Endodermal cell (in vitro differentiated cells): ENCODE data around the gene NPHS1. TPM values are rescaled to one million over a fixed set of nuclear protein-coding genes. Genes with fewer than 3 reads are reported as not detected.

ENCODE experiments used
- DNase-seq: peaks from one replicate; pipeline ENCODE4 v3.0.0-alpha.2; 2017
- H3K27ac ChIP-seq: 2 replicates; pipeline ENCODE4 v1.5.1; 2013; ENCODE audit warnings: mild to moderate bottlenecking, low read depth, low read length, moderate library complexity
- H3K27me3 ChIP-seq: 2 replicates; pipeline ENCODE4 v1.6.1; 2013; ENCODE audit warnings: mild to moderate bottlenecking, low read length, moderate library complexity; ENCODE audit not compliant: insufficient read depth, control insufficient read depth, poor library complexity, severe bottlenecking
- H3K36me3 ChIP-seq: 2 replicates; pipeline ENCODE4 v1.7.0; 2013; ENCODE audit warnings: mild to moderate bottlenecking, low read length, moderate library complexity; ENCODE audit not compliant: control insufficient read depth, insufficient read depth
- H3K4me1 ChIP-seq: one replicate; pipeline ENCODE4 v1.7.0; 2013; ENCODE audit warnings: low read length; ENCODE audit not compliant: control insufficient read depth, insufficient read depth
- H3K4me3 ChIP-seq: 2 replicates; pipeline ENCODE4 v1.5.1; 2013; ENCODE audit warnings: mild to moderate bottlenecking, low read length, moderate library complexity
- H3K9ac ChIP-seq: 2 replicates; pipeline ENCODE4 v1.6.1; 2013; ENCODE audit warnings: mild to moderate bottlenecking, low read length, moderate library complexity; ENCODE audit not compliant: poor library complexity, severe bottlenecking; ENCODE audit errors: extremely low read depth
- H3K9me3 ChIP-seq: 2 replicates; pipeline ENCODE4 v1.6.1; 2013; ENCODE audit warnings: mild to moderate bottlenecking, low read length, moderate library complexity; ENCODE audit not compliant: control insufficient read depth
- H3K27ac Mint-ChIP-seq: 2 replicates; pipeline ENCODE4 v1.8.0; 2020; ENCODE audit warnings: mixed read lengths
- H3K27me3 Mint-ChIP-seq: 2 replicates; pipeline ENCODE4 v1.8.0; 2021; ENCODE audit warnings: mild to moderate bottlenecking, mixed read lengths; ENCODE audit not compliant: insufficient read depth
- H3K36me3 Mint-ChIP-seq: 2 replicates; pipeline ENCODE4 v1.8.0; 2020; ENCODE audit warnings: low read depth, mixed read lengths
- H3K4me1 Mint-ChIP-seq: 2 replicates; pipeline ENCODE4 v1.8.0; 2020; ENCODE audit warnings: mixed read lengths
- H3K4me3 Mint-ChIP-seq: 2 replicates; pipeline ENCODE4 v1.8.0; 2020; ENCODE audit warnings: mild to moderate bottlenecking, moderate library complexity, mixed read lengths
- H3K9me3 Mint-ChIP-seq: 2 replicates; pipeline ENCODE4 v1.8.0; 2020; ENCODE audit warnings: mild to moderate bottlenecking, mixed read lengths
- WGBS, 2 experiments: methylation state at CpG; one replicate each; pipeline versions ENCODE4 v1.1.5 to v1.1.7; 2013; ENCODE audit warnings: missing lambda C conversion rate in 2 of 2, mixed read lengths in 1 of 2; ENCODE audit not compliant: insufficient coverage in 1 of 2, insufficient read length in 1 of 2; 5-methylcytosine and 5-hydroxymethylcytosine counted together
- total RNA-seq, 2 donors: library from RNA; stranded (reverse); fragmentation: NEBNext Ultra II Directional in 1 of 2; extraction: Animal tissue kit (Norgen Biotek cat#: 25700) in 1 of 2; gene quantifications; 2 replicates in 1 of 2; 3 replicates in 1 of 2; pipeline ENCODE4 v1.2.1, GENCODE V29; 2021
- TF ChIP-seq, protein P1 (sequence below): fragments of 200-600 bp; sonication (generic); conservative IDR thresholded peaks from 2 replicates; pipeline ENCODE4 v1.5.0; 2021; ENCODE audit warnings: antibody characterized with exemption, mild to moderate bottlenecking

NPHS1 gene
- total RNA-seq, 2 donors from 2014 or later = 0.24 to 0.80 TPM

DNA sequence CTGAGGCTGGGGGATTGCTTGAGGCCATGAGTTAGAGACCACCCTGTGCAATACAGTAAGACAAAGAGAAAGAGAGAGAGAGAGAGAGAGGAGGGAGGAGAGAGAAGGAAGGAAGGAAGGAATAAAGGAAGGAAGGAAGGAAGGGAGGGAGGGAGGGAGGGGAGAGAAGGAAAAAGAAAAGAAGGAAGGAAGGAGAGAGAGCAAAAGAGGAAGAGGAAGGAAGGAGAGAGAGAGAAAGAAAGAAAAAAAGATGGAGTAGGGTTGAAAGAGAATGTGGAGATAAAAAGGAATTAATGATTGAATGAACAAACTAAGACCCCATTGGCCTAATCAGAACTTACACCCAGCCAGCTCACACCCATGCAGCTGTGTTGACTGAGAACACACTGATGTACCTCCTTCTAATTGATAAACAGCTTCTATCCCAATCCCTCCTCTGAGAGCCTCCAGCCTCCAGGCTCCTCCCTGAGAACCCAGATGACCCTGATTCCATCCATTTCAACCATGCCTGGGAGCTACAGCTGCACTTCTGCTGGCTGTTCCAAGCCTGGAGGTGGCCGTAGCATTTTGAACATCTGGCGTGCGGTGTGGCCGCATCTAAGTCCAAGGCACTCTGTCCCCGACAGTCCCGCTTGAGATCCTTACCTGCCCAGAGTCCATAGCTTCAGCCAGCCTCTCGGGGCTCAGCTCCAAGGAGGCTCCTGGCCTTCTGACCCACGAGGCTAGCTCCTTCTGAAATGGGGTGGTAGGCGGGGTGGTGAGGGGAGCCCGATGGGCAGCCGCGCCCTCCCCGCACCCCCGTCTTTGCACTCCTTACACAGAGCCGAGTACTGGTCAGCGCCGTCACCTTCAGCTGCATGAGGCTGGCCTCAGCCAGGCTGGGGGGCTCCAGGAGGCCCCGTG, 40.7 kb downstream of the NPHS1 start:
- H3K4me3 ChIP-seq = no peak overlapping the region
- no peaks in the 10 kb centered on the region for H3K27me3 ChIP-seq
- H3K27ac ChIP-seq = no peak overlapping the region
- H3K4me1 Mint-ChIP-seq = peaks cover 4% of the 10 kb centered on the region
- WGBS, 2 experiments = 77 to 89% methylated on average over 9 to 18 of the region's 18 CpGs
- no peaks in the 10 kb centered on the region for H3K36me3 Mint-ChIP-seq
- H3K9me3 Mint-ChIP-seq = no peaks in the 10 kb centered on the region
- no peak for DNase-seq
- TF ChIP-seq, protein P1, sequence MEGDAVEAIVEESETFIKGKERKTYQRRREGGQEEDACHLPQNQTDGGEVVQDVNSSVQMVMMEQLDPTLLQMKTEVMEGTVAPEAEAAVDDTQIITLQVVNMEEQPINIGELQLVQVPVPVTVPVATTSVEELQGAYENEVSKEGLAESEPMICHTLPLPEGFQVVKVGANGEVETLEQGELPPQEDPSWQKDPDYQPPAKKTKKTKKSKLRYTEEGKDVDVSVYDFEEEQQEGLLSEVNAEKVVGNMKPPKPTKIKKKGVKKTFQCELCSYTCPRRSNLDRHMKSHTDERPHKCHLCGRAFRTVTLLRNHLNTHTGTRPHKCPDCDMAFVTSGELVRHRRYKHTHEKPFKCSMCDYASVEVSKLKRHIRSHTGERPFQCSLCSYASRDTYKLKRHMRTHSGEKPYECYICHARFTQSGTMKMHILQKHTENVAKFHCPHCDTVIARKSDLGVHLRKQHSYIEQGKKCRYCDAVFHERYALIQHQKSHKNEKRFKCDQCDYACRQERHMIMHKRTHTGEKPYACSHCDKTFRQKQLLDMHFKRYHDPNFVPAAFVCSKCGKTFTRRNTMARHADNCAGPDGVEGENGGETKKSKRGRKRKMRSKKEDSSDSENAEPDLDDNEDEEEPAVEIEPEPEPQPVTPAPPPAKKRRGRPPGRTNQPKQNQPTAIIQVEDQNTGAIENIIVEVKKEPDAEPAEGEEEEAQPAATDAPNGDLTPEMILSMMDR = no peak
- H3K4me1 ChIP-seq = no peaks in the 10 kb centered on the region
- H3K4me3 Mint-ChIP-seq = no peak overlapping the region
- H3K27me3 Mint-ChIP-seq = peaks cover 5% of the 10 kb centered on the region
- no peaks in the 10 kb centered on the region for H3K36me3 ChIP-seq
- H3K27ac Mint-ChIP-seq = no peak overlapping the region
- no peaks in the 10 kb centered on the region for H3K9me3 ChIP-seq
- no peak overlapping the region for H3K9ac ChIP-seq

DNA sequence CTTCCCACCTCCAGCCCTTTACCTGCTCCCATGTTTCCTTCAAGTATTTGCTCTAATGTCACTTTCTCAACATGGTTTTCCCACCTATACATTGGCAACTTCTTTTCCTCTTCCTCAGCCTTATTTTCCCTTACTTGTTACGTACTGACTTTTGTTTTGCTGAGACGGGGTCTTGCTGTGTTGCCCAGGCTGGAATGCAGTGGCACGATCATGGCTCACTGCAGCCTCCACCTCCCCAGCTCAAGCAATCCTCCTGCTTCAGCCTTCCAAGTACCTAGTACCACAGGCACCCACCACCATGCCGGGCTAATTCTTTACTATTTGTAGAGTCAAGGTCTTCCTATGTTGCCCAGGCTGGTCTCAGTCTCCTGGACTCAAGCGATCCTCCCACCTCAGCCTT, 44.7 kb downstream of the NPHS1 start:
- peaks cover 3% of the 10 kb centered on the region for H3K4me1 Mint-ChIP-seq
- H3K27me3 Mint-ChIP-seq = peaks cover 8% of the 10 kb centered on the region
- Histone ChIP-seq H3K9ac (no peak overlapping the region), H3K4me1 (no peaks in the 10 kb centered on the region), H3K27ac (no peak overlapping the region), H3K27me3 (no peaks in the 10 kb centered on the region), H3K4me3 (no peak overlapping the region), H3K36me3 (no peaks in the 10 kb centered on the region), H3K9me3 (no peaks in the 10 kb centered on the region)
- H3K9me3 Mint-ChIP-seq = no peaks in the 10 kb centered on the region
- DNase-seq = no peak
- TF ChIP-seq, protein P1 = no peak
- no peak overlapping the region for H3K4me3 Mint-ChIP-seq
- 89 to 91% methylated on average over 5 of the region's 5 CpGs for WGBS, 2 experiments
- no peak overlapping the region for H3K27ac Mint-ChIP-seq
- H3K36me3 Mint-ChIP-seq = no peaks in the 10 kb centered on the region

DNA sequence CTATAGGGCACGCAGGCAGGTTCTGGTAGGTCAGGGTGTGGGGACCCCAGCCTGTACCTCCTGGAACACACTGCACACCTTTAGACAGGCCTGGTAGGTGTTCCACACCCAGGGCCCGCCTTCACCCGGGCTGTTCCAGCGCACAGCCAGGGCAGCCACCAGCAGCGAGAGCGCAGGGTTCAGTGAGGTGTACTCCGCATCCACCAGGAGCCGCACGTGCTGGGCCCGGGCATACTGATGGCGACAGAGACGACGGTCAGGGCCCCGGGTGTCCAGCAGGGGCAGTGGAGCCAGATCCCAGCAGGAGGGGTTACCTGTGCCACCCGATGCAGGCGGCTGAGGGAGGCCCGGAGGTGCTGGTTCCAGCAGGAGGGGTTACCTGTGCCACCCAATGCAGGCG, 45.7 kb downstream of the NPHS1 start:
- no peaks in the 10 kb centered on the region for H3K36me3 Mint-ChIP-seq
- TF ChIP-seq, protein P1 = peak; percentile 23

More for the DNA sequence above, 45.7 kb downstream of the NPHS1 start:
- no peaks in the 10 kb centered on the region for H3K9me3 ChIP-seq
- H3K4me3 ChIP-seq = no peak overlapping the region
- Mint-ChIP-seq H3K4me1 (peaks cover 1% of the 10 kb centered on the region), H3K4me3 (no peak overlapping the region), H3K27ac (no peak overlapping the region), H3K27me3 (peaks cover 7% of the 10 kb centered on the region), H3K9me3 (no peaks in the 10 kb centered on the region)
- DNase-seq = no peak
- no peak overlapping the region for H3K9ac ChIP-seq
- H3K4me1 ChIP-seq = no peaks in the 10 kb centered on the region
- no peak overlapping the region for H3K27ac ChIP-seq
- 88 to 89% methylated on average over 16 to 18 of the region's 18 CpGs for WGBS, 2 experiments
- no peaks in the 10 kb centered on the region for H3K36me3 ChIP-seq
- H3K27me3 ChIP-seq = no peaks in the 10 kb centered on the region
